Lung microvascular endothelial cell (primary cell): Measurements from ENCODE around the gene CNTN2. TPM values are rescaled to one million over a fixed set of nuclear protein-coding genes. Genes with fewer than 3 reads are reported as not detected.
A peak's percentile ranks its signal among the peaks of the same experiment; 100 is the strongest.

ENCODE experiments used
- DNase-seq, 2 donors: peaks; one replicate each; pipeline versions ENCODE4 v3.0.0 to v3.0.0-alpha.2; 2010; ENCODE audit warnings: low read depth in 2 of 2
- total RNA-seq: library from RNA; depleted of rRNA; stranded (reverse); fragments of >200 nt; gene quantifications from 2 replicates; pipeline ENCODE4 v1.2.1, GENCODE V29; 2014

Gene CNTN2, protein sequence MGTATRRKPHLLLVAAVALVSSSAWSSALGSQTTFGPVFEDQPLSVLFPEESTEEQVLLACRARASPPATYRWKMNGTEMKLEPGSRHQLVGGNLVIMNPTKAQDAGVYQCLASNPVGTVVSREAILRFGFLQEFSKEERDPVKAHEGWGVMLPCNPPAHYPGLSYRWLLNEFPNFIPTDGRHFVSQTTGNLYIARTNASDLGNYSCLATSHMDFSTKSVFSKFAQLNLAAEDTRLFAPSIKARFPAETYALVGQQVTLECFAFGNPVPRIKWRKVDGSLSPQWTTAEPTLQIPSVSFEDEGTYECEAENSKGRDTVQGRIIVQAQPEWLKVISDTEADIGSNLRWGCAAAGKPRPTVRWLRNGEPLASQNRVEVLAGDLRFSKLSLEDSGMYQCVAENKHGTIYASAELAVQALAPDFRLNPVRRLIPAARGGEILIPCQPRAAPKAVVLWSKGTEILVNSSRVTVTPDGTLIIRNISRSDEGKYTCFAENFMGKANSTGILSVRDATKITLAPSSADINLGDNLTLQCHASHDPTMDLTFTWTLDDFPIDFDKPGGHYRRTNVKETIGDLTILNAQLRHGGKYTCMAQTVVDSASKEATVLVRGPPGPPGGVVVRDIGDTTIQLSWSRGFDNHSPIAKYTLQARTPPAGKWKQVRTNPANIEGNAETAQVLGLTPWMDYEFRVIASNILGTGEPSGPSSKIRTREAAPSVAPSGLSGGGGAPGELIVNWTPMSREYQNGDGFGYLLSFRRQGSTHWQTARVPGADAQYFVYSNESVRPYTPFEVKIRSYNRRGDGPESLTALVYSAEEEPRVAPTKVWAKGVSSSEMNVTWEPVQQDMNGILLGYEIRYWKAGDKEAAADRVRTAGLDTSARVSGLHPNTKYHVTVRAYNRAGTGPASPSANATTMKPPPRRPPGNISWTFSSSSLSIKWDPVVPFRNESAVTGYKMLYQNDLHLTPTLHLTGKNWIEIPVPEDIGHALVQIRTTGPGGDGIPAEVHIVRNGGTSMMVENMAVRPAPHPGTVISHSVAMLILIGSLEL
- not detected in 2 replicates for total RNA-seq

DNA sequence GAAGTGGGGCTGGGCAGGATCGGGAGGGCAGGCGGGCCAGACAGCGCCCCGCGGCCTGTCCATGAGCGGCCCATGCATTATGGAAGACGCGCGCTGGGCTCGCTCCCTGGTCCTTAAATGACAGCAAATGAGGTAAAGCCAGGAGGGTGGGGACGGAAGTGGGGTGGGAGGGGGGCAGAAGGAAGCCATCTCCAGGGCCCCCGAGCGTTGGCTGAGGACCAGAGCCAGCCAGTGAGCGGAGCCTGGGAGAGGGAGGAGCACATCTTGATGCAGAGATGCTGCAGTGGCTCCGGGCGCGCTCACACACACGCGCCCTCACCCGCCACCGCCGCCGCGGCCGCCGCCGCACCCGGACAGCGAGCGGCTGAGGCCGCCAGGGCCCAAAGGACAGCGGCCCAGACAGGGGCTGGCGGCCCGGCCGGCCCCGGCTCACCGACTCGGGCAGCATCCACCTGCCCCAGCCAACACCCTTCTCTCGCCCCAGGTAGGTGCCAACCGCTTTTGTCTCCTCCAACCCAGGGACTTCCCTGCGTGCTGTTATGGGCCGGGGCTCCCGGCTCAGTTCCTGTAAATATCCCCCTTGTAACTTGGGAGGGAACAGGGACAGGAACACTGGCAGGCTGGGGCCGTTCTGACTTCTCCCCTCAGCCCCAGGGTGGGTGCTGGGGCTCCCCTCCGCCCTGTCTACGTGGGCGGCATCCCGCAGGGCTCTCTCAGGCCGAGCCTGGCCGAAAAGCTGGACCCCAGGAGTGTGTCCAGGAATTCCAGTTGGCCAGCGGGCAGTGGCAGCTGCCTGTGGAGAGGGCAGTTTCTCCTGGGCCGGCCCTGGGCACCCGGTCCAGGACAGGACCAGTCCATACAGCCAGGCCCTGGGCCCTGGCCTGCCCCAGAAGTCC, at the start of gene CNTN2:
Gene CNTN2 (plus strand): TSS at position 302 of the 896 bp plus-strand sequence. CDS start 9,974 bp downstream, outside the sequence.
- DNase-seq = no peak

DNA sequence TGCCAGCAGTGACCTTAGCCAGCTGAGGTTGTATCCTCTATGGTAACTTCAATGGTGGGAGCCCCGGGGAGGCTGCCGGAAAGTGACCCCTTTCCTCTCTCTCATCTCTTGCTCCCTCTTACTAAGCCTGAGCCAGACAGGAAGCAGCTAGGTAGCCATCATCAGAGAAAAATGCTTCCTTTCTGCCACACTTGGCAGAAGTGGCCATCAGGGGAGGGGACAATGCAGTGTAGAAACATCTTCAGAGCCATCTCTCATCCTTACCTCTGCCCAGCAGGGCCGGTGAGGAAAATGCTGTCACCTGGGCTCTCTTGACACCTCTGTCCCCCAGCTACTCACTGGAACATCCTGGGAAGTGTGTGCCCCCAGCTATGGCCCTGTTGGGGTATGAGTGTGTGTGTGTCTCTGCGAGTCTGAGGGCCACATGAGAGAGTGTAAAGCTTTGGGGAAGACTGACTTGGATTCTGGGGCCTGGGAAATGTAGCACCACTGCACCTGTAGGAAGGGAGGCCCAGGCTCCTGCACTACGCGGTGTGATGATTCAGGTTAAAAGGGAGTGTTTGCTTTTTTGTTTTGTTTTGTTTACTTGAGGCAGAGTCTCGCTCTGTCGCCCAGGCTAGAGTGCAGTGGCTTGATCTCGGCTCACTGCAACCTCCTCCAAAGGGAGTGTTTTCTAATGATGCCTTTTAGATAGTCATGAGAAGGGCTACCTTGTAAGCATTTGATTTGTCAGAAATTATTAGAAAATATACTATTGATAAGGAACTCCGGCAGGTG, 48.7 kb upstream of the CNTN2 start:
- no peak for DNase-seq

DNA sequence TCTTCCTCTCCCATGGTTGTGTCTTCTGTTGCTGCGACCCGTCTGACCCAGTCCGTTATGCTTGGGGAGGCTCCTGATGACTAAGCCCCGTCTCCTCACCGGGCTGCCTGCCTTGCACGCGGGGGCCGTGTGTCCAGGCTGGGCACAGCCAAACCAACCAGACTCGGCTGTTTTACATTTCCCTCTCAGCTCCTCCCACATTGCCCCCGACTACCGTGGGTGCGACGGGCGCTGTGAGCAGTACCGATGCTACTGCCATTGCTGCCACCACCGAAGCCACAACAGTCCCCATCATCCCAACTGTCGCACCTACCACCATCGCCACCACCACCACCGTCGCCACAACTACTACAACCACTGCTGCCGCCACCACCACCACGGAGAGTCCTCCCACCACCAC, 46.0 kb upstream of the CNTN2 start:
- no peak for DNase-seq

DNA sequence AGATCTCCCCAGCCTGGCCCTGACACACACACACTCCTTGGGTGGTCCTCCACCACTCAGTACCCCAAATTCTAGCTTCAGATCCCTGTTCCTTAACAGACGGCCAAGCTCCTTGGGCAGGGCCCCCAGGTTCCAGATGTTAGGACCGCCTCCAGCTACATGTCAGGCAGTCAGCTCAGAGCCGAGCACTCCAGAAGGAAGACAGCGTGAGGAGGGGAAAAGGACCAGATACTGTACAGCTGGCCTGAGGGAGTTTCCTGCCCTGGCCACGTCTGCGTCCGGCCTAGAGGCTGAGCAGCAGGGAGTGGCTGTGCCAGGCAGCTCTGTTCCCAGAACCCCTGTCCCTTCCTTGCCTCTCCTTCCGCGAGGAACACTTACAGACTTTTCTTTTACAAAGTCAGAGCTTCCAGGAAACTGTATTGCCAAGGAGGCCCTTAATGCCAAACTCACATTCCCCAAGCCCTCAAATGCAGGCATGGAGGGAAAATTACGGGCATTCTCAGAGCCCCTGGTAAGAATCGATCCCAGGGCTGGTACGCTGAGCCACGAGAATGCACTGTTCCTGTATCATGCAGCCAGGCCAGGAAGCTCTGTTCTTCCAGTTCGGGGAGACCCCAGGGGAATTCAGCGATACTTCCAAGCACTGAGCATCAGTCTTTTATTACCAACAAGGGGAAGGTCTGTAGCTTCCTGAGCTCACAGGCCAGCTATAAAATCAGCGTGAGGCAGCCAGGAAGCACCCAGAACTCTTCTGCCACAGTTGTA, 45.2 kb upstream of the CNTN2 start:
- no peak for DNase-seq

DNA sequence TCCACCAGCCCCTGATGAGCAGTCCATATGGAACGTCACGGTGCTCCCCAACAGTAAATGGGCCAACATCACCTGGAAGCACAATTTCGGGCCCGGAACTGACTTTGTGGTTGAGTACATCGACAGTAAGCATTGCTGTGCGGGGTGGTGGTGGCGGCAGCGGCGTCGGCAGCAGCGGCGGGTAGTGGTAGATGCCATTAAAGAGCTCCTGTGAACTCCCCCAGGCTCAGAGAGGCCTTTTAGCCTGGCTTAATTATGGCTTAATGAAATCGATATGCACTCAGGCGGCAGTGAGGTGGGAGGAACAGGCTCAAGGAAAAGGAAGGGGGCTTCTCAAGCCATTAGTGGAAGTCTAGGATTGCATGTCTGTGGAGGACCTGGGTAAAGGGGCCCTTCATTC, 41.9 kb upstream of the CNTN2 start:
- no peak for DNase-seq

DNA sequence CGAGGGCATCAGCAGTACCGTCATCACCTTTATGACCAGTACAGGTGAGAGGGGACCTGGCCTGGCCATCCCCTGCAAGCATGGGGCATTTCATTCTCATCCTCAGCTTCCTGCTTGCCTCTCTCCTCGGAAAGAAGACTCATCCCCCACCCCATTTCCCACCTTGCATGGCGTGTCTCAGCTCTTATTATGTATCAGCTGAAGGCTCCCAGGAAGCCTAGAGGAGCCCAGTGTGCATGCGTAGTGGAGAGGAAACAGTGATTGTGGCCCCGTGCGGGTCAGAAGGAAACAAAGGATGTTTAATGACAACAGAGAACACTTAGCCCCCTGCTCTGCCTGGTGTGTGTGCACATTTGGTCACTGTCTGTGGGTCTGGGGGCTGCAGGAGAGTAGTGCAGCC, 40.3 kb upstream of the CNTN2 start:
- no peak for DNase-seq

DNA sequence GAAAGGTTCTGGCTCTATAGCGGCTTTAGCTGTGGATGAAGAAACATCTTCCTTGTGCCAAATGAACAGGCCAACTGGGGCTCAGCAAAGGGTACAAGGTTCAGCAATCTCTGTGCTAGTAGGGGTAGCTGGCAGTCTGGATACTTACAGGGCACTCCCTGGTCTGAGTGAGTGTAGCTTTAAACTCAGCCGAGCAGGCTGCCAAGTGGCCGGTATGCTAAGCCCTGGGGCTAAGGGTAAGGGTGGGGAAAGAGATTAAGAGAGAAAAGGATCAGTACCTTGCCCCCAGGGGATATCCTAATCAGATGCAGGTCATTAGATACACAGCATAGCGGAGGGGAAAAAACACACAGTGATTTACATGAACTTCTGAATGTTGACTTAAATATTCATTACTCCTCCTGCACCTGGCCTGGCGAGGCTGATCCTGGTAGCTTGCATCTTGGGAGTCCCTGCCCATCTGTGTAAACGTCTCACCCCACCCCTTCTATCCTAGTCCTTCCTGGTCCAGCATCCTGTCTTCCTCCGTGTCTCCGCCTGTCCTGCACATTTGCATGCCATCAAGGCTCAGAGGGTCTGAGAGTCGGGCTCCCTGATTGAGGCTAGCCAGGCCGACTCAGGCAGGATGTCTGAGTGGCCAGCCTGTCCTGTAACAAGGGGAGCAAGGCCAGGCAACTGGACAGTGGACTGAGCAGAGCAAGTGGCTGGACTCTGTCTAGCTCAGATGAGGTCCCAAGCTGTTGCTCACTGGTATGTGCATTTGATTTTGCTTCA, 39.5 kb upstream of the CNTN2 start:
- DNase-seq = no peak

DNA sequence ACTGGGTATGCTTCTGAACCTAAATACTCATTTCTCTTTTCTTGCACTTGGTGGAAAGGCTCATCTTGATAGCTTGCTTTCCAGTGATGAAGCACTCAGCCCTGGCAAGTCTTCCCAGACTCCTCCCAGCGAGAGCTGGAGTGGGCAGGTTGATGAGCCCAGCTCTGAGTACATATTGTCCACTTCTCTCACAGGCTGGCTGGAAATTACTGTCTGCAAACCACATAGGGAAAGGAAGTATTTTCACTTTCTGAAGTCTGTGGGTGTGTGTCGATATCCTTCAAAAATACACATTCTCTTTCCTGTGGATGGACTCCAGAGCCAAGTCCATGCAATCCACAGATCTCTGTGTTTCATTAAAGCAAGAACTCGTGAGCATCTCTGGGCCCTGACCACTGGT, 38.7 kb upstream of the CNTN2 start:
- DNase-seq = no peak

DNA sequence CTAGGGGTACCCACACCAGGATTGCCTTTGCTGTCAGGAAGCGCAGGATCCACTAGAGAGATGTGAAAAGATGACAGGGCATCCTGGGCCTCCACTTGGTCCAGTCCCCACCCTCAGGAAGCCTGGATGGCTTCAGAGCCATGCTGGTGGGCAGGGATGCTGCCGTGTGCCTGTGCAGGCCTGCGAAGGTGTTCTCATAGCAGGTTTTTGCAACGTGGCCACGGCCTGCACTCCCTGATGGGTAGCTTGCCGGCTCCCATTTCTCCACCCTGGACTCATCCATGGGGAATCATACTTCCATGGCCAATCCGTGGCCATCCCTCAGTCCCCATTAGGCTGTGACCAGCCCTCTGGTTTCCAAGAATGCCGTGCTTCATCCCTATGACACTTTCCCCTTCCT, 34.1 kb upstream of the CNTN2 start:
- no peak for DNase-seq

DNA sequence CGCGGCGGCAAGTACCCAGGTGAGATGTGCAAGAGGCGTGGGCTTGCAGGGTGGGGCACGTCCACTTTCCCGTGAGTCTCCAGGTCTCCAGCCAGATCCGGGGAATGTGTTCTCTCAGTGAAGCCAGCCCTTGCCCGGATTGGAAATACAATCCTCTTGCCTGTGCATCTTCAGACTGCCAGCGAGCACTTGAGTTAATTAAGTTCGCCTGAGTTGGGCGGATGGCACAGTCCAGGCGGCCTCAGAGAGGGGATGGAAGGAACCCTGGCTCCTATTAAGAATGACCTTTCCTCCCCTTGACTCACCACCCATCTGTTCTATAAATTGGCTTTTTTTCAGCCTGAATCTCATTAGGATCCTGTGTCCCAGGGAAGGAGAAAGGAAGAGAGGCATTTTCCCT, 33.3 kb upstream of the CNTN2 start:
- no peak for DNase-seq

DNA sequence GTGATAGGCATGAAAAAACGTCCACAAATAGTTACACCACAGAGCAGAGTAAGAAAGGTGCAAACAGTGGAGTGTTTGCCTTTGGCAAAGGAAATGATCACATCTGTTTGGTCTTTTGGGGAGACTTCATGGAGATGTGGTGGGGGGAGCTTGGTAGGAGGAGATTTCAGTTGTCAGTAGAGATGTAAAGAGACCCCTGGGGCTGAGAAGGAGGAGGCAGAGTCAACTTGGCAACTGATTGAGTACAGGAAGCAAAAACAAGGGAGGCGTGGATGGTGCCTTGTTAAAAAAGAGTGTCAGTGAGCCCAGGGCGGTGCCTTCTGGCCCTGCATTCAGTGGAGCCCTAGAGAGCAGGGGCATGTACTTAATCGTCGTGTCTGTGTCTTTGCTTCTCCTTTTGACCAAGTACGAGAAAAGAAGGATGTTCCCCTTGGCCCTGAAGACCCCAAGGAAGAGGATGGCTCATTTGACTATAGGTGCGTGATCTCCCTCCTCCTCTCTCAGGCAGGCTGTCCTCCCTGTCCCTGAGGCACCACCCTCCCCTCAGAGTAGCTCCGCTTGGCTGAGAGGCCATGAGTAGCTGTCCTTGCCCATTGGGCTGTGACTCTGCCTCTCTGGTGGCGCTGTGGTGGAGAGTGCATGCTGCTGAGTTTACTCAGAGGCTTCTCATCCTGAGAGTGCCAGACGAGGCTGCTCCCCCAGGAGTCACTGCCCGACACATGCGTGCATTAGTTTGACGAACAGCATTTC, 30.4 kb upstream of the CNTN2 start:
- no peak for DNase-seq

DNA sequence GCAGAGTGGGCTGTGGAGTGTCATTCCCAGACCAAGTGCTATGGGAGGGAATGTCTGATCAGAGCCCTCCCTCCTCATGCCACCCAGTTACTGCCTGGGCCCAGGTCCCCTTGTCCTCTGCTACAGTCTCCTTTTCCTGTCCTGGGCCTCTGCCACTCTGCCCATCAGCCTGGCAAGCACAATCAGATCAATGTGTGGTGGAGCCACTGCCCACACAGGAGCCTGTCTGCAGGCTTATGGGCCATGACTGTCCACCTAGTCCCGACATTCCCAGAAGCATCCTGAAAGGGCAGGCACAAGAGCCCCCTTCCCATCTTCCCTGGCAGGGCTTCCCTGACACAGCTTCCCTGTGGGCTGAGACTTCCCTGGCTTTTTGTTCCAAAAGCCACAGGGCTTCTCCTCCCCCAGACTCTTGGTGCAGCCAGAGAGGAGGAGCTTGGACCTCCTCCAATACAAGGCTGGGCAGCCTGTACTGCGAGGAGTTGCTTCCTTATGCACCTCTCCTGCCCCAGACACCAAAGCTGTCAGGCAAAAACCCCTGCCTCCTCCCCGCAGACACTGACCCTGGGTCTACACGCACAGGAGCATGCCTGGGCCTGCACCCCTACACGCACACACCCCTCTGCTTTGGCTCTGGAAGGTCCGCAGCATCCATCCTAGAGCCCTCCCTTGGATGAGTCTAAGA, 29.2 kb upstream of the CNTN2 start:
- no peak for DNase-seq

DNA sequence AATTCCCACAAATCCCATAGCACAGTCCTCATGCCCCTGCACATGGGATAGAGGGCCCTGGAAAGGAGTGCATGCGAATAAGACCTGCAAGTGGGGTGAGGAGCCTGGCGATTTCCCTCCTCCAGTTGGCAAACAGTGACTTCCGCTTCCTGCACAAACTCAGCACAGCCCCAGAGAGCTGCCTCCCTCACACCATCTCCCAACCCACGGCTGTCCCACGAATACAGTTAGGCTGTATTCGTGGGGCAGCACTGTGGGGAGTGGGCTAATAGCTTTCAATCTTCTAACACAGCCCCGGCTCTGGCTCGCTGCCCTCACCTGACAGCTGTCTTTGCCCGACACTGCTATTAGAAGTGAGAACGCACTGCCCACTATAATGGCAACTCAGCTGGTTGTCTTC, 28.2 kb upstream of the CNTN2 start:
- DNase-seq = peak in 1 of 2 donors; percentile 6

DNA sequence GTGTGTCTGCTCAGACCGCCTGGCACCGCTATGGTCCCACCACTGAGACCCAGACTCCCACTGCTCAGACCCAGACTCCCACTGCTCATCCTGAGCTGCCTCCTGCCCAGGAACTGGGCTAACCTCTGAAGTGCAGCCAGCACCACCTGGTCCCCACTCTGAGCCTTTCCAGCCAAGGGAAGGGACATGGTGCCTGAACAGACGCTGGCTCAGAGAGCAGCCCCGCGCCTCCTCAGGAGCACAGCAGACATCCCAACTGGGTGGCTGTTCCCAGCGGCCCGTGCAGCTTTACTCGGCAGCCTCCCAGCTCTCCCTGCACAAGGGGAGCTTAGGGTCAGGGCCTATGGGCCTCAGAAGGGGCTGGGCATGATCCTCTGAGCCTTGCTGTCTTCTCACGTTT, 27.8 kb upstream of the CNTN2 start:
- DNase-seq = no peak

DNA sequence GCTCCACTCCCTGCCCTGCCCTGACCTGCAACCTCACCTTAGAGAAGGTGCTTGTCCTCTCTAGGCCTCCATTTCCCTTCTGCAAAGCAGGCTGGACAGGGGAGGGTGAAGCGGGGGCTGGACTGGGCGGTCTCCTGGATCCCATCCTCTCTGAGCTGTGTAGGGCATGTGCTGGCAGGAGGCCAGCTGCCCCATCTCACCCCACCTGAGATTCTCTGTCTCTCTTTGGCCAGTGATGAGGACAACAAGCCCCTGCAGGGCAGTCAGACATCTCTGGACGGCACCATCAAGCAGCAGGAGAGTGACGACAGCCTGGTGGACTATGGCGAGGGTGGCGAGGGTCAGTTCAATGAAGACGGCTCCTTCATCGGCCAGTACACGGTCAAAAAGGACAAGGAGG, 26.9 kb upstream of the CNTN2 start:
- no peak for DNase-seq

DNA sequence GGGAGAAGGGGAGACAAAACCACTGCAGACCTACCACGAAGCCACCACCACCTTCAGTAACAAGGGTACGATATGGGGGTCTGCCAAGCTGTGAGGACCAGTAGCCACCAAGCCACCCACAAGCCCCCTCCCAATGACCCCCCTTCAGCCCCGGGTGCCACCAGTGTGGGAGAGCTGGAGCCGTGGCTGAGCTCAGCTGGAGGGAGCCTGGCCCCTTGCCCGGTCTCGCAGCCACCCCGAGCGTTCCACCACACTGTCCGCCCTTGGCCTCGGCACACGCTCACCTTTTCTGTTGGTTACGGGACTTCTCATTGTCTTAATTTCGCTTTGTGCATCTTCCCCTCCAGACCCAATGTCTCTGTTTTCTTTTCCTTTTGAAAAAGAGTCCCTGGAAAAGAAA, 26.4 kb upstream of the CNTN2 start:
- DNase-seq = no peak

DNA sequence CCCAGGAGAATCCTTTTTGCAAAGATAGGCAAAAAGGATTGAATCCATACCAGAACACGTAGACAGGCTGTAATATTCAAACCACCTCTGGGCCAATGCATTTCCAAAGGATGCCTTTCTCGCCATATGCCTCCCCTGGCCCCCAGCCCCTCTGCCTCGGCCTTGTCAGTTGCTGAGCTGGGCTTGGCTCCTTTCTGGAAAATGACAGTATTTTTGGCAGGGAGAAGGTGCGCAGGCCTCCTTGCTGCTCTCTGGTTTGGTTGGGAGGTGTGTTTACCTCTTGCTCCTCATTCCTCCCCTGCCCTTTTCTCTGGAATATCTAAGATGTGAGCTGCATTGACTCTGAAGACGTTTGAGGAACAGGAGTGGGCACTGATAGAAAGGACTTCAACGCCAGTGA, 26.0 kb upstream of the CNTN2 start:
- no peak for DNase-seq

DNA sequence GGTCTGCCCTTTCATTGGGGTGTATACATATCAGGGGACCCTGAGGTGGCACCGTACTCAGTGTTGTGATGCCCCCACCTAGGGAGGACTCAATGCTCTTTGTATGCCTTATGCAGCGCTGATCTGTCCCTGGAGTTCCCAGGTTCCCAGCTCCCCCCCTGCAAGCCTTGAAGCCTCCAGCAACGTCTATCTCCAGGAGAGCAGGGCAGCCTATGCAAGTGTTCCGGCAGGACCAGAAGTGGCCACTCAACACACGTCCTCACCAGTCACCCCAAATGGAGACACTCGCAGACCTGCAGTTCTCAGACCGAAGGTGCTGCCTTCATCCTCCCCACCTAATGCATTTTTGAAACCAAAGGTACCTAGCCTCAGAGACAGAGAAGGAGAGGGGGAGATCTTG, 25.2 kb upstream of the CNTN2 start:
- no peak for DNase-seq
